HG03045 (cell line): ENCODE data around the gene AOAH.
A peak's percentile ranks its signal among the peaks of the same experiment; 100 is the strongest.

Experiments
- ATAC-seq: cut with Tn5 transposase; IDR thresholded peaks from one replicate; pipeline ENCODE4 v1.9.1; 2021; ENCODE audit warnings: mild to moderate bottlenecking, moderate library complexity; ENCODE audit not compliant: unreplicated experiment

The AOAH gene

GRCh38 chr7:36723951-36724664, at the start of gene AOAH:
TSS of gene AOAH (minus strand) at chr7:36724494. CDS start at chr7:36724148, 346 bp downstream.
- peak; percentile 80 for ATAC-seq

- no peak for ATAC-seq
These were observed 42.2 kb upstream of the AOAH start for GRCh38 chr7:36766451-36766850.

GRCh38 chr7:36765605-36766004, 41.3 kb upstream of the AOAH start:
- ATAC-seq, result no peak

GRCh38 chr7:36764929-36765328, 40.6 kb upstream of the AOAH start:
- no peak for ATAC-seq

- no peak for ATAC-seq
These were observed 39.0 kb upstream of the AOAH start for GRCh38 chr7:36763132-36763816.

GRCh38 chr7:36762394-36762793, 38.1 kb upstream of the AOAH start:
- ATAC-seq, result no peak

GRCh38 chr7:36761835-36762234, 37.5 kb upstream of the AOAH start:
- no peak for ATAC-seq

- no peak for ATAC-seq
These were observed 36.8 kb upstream of the AOAH start for GRCh38 chr7:36760856-36761762.

- ATAC-seq, result no peak
These were observed 34.6 kb upstream of the AOAH start for GRCh38 chr7:36758879-36759278.

GRCh38 chr7:36755484-36755883, 31.2 kb upstream of the AOAH start:
- ATAC-seq, result no peak

GRCh38 chr7:36752026-36752711, 27.9 kb upstream of the AOAH start:
- no peak for ATAC-seq

GRCh38 chr7:36750451-36750850, 26.2 kb upstream of the AOAH start:
- no peak for ATAC-seq

- ATAC-seq, result no peak
These were observed 25.1 kb upstream of the AOAH start for GRCh38 chr7:36749282-36749960.

- no peak for ATAC-seq
These were observed 23.8 kb upstream of the AOAH start for GRCh38 chr7:36748017-36748487.

- ATAC-seq, result no peak
These were observed 23.2 kb upstream of the AOAH start for GRCh38 chr7:36747280-36748016.

GRCh38 chr7:36746347-36746746, 22.1 kb upstream of the AOAH start:
- no peak for ATAC-seq

- ATAC-seq, result peak; percentile 77
These were observed 18.8 kb upstream of the AOAH start for GRCh38 chr7:36742911-36743775.

GRCh38 chr7:36741866-36742265, 17.6 kb upstream of the AOAH start:
- ATAC-seq, result no peak

- ATAC-seq, result no peak
These were observed 15.1 kb upstream of the AOAH start for GRCh38 chr7:36739351-36739750.
